GM18870 (cell line): ENCODE measurements around the gene ADGRE2.
"Not testable (repeated sequence)": the region's sequence is repeated elsewhere in the genome, so short reads cannot be mapped to it uniquely, and the experiment has no call there.

ENCODE experiments used
- ATAC-seq: cut with Tn5 transposase; IDR thresholded peaks from one replicate; pipeline ENCODE4 v1.9.1; 2021; ENCODE audit warnings: moderate library complexity; ENCODE audit not compliant: unreplicated experiment

Gene ADGRE2

GRCh38 chr19:14780622-14781225 lies 2.4 kb upstream of the ADGRE2 start:
- ATAC-seq = not testable (repeated sequence)

- ATAC-seq = no peak
Measured at GRCh38 chr19:14779151-14779550, 791 bp upstream of the ADGRE2 start.

- ATAC-seq = not testable (repeated sequence)
Measured at GRCh38 chr19:14777645-14778044, 715 bp downstream of the ADGRE2 start.

GRCh38 chr19:14775869-14776586 lies 2.3 kb downstream of the ADGRE2 start:
- ATAC-seq = no peak

GRCh38 chr19:14775326-14775725 lies 3.0 kb downstream of the ADGRE2 start:
- not testable (repeated sequence) for ATAC-seq

- ATAC-seq = no peak
Measured at GRCh38 chr19:14774373-14774772, 4.0 kb downstream of the ADGRE2 start.

GRCh38 chr19:14773722-14774121 lies 4.6 kb downstream of the ADGRE2 start:
- ATAC-seq = not testable (repeated sequence)

- no peak for ATAC-seq
Measured at GRCh38 chr19:14772995-14773394, 5.4 kb downstream of the ADGRE2 start.

GRCh38 chr19:14772467-14772866 lies 5.9 kb downstream of the ADGRE2 start:
- ATAC-seq = no peak

GRCh38 chr19:14770944-14771839 lies 7.2 kb downstream of the ADGRE2 start:
- ATAC-seq = no peak

GRCh38 chr19:14770136-14770535 lies 8.2 kb downstream of the ADGRE2 start:
- no peak for ATAC-seq

GRCh38 chr19:14769201-14769600 lies 9.2 kb downstream of the ADGRE2 start:
- ATAC-seq = no peak

- no peak for ATAC-seq
Measured at GRCh38 chr19:14768001-14768400, 10.4 kb downstream of the ADGRE2 start.

- no peak for ATAC-seq
Measured at GRCh38 chr19:14767466-14767971, 10.8 kb downstream of the ADGRE2 start.

- not testable (repeated sequence) for ATAC-seq
Measured at GRCh38 chr19:14765841-14766240, 12.5 kb downstream of the ADGRE2 start.

- ATAC-seq = not testable (repeated sequence)
Measured at GRCh38 chr19:14765403-14765802, 13.0 kb downstream of the ADGRE2 start.

GRCh38 chr19:14764401-14764800 lies 14.0 kb downstream of the ADGRE2 start:
- ATAC-seq = no peak

- ATAC-seq = no peak
Measured at GRCh38 chr19:14763497-14764145, 14.7 kb downstream of the ADGRE2 start.

- no peak for ATAC-seq
Measured at GRCh38 chr19:14762111-14762510, 16.2 kb downstream of the ADGRE2 start.

- no peak for ATAC-seq
Measured at GRCh38 chr19:14761607-14762006, 16.8 kb downstream of the ADGRE2 start.

GRCh38 chr19:14758816-14759215 lies 19.5 kb downstream of the ADGRE2 start:
- ATAC-seq = no peak
